Tibial nerve (tissue), 4 donors: ENCODE results near the gene BNC1.
"Not testable (repeated sequence)": the region's sequence is repeated elsewhere in the genome, so short reads cannot be mapped to it uniquely, and the experiment has no call there.

Source experiments
- CTCF ChIP-seq, 5 experiments: fragments of 200-600 bp in 3 of 5; fragments of 450-650 bp in 2 of 5; sonication (generic) in 3 of 5; IDR thresholded peaks; one replicate each; pipeline ENCODE4 v1.5.1; 2016 to 2019; ENCODE audit warnings: antibody characterized with exemption in 5 of 5, mild to moderate bottlenecking in 3 of 5, moderate library complexity in 2 of 5
- EP300 ChIP-seq, 2 donors: sonication (generic); formaldehyde crosslinking; IDR thresholded peaks; one replicate each; pipeline ENCODE4 v1.6.1; 2017; ENCODE audit warnings: antibody characterized with exemption in 2 of 2, mild to moderate bottlenecking in 1 of 2
- POLR2A ChIP-seq, 2 donors: fragments of 450-650 bp; IDR thresholded peaks; one replicate each; pipeline ENCODE4 v1.6.1; 2017; ENCODE audit warnings: antibody characterized with exemption in 2 of 2, mild to moderate bottlenecking in 2 of 2, moderate library complexity in 2 of 2

GRCh38 chr15:83262181-83262580, 22.3 kb downstream of the BNC1 start:
- TF ChIP-seq POLR2A, CTCF, EP300 (IDR thresholded peaks at IDR 0.05): not testable (repeated sequence)
